B cell (primary cell): Measurements from ENCODE around the gene IL1RL1. TPM values are rescaled to one million over a fixed set of nuclear protein-coding genes. Genes with fewer than 3 reads are reported as not detected.

Experiments
- ATAC-seq: fragments of 200-7000 bp; cut with Tn5 transposase; one replicate; pipeline ENCODE4 v1.10.0; 2021; ENCODE audit warnings: low read depth, mild to moderate bottlenecking, moderate number of reproducible peaks, moderate library complexity
- CTCF ChIA-PET: fragments of 350-600 bp; sonication (Branson Sonifier 250); formaldehyde crosslinking; loops from one replicate; lab custom pipeline; 2021; ENCODE audit warnings: antibody characterized with exemption, inconsistent platforms; lab: Charles Lee
- POLR2A ChIA-PET: fragments of 350-600 bp; sonication (Branson Sonifier 250); formaldehyde crosslinking; loops from one replicate; lab custom pipeline; 2021; ENCODE audit warnings: antibody characterized with exemption; lab: Charles Lee
- DNase-seq: peaks from one replicate; pipeline ENCODE4 v3.0.0; 2013
- H2AFZ ChIP-seq: 2 replicates; pipeline ENCODE4 v1.6.1; 2012; ENCODE audit warnings: mild to moderate bottlenecking, low read depth, low read length; ENCODE audit not compliant: insufficient read depth, poor library complexity, severe bottlenecking
- H3K27ac ChIP-seq, 2 donors: 1 replicate in 1 of 2; 2 replicates in 1 of 2; pipeline ENCODE4 v1.5.1; 2012 to 2013; ENCODE audit warnings: low read length in 2 of 2, mild to moderate bottlenecking in 2 of 2, moderate library complexity in 1 of 2
- H3K27me3 ChIP-seq, 4 experiments: fragments of 200-600 bp in 1 of 4; sonication (generic) in 1 of 4; replicated peaks in 1 of 4; 1 replicate in 2 of 4; 2 replicates in 2 of 4; pipeline versions ENCODE4 v1.6.1 to v1.7.0; 2013 to 2016; ENCODE audit warnings: low read length in 3 of 4, mild to moderate bottlenecking in 2 of 4, mixed read lengths in 1 of 4, moderate library complexity in 1 of 4; ENCODE audit not compliant: insufficient read depth in 4 of 4, control insufficient read depth in 3 of 4; ENCODE audit errors: control extremely low read depth in 1 of 4
- H3K36me3 ChIP-seq, 2 experiments: replicated peaks in 1 of 2; 1 replicate in 1 of 2; 2 replicates in 1 of 2; pipeline versions ENCODE4 v1.6.1 to v1.7.1; 2013; ENCODE audit warnings: low read length in 1 of 2; ENCODE audit not compliant: insufficient read depth in 2 of 2, control insufficient read depth in 1 of 2; ENCODE audit errors: control extremely low read depth in 1 of 2, extremely low read depth in 1 of 2
- H3K4me1 ChIP-seq, 2 donors: fragments of 200-600 bp in 1 of 2; sonication (generic) in 1 of 2; 1 replicate in 1 of 2; 2 replicates in 1 of 2; pipeline versions ENCODE4 v1.5.1 to v1.6.1; 2013 to 2017; ENCODE audit warnings: low read length in 2 of 2; ENCODE audit not compliant: control insufficient read depth in 2 of 2, insufficient read depth in 2 of 2
- H3K4me2 ChIP-seq: replicated peaks from 2 replicates; pipeline ENCODE3; 2012; ENCODE audit warnings: mild to moderate bottlenecking, low read depth, low read length; ENCODE audit not compliant: poor library complexity, severe bottlenecking
- H3K4me3 ChIP-seq, 5 experiments: fragments of 200-600 bp in 1 of 5; sonication (generic) in 1 of 5; 1 replicate in 3 of 5; 2 replicates in 2 of 5; pipeline versions ENCODE4 v1.5.1 to v1.7.0; 2011 to 2016; ENCODE audit warnings: low read length in 4 of 5, mild to moderate bottlenecking in 4 of 5, low read depth in 2 of 5, control low read depth in 1 of 5, moderate library complexity in 1 of 5; ENCODE audit not compliant: insufficient read depth in 1 of 5; ENCODE audit errors: control extremely low read depth in 1 of 5, extremely low read depth in 1 of 5
- H3K79me2 ChIP-seq: fragments of 200-600 bp; sonication (generic); one replicate; pipeline ENCODE4 v1.6.0; 2016; ENCODE audit warnings: low read length; ENCODE audit not compliant: control insufficient read depth, insufficient read depth
- H3K9ac ChIP-seq: fragments of 200-600 bp; sonication (generic); 2 replicates; pipeline ENCODE4 v1.6.1; 2017; ENCODE audit warnings: mild to moderate bottlenecking, low read length, moderate library complexity
- H3K9me3 ChIP-seq, 3 donors: one replicate each; pipeline versions ENCODE4 v1.6.1 to v1.7.1; 2013; ENCODE audit warnings: low read length in 2 of 3; ENCODE audit not compliant: control insufficient read depth in 2 of 3, insufficient read depth in 1 of 3; ENCODE audit errors: control extremely low read depth in 1 of 3
- H4K20me1 ChIP-seq: 2 replicates; pipeline ENCODE4 v1.6.0; 2012; ENCODE audit warnings: mild to moderate bottlenecking, low read length; ENCODE audit not compliant: insufficient read depth, control insufficient read depth, poor library complexity, severe bottlenecking
- H3K27ac Mint-ChIP-seq: one replicate; pipeline ENCODE4 v1.8.0; 2021; ENCODE audit warnings: mixed read lengths
- H3K27me3 Mint-ChIP-seq: one replicate; pipeline ENCODE4 v1.8.0; 2021; ENCODE audit warnings: mixed read lengths
- H3K4me1 Mint-ChIP-seq: one replicate; pipeline ENCODE4 v1.8.0; 2021; ENCODE audit warnings: mixed read lengths
- H3K4me3 Mint-ChIP-seq: one replicate; pipeline ENCODE4 v1.8.0; 2021; ENCODE audit warnings: mixed read lengths
- H3K9me3 Mint-ChIP-seq: one replicate; pipeline ENCODE4 v1.8.0; 2022; ENCODE audit warnings: mixed read lengths; ENCODE audit not compliant: insufficient read depth
- EZH2 ChIP-seq: IDR thresholded peaks from 2 replicates; pipeline ENCODE4 v1.6.1; 2012; ENCODE audit warnings: borderline replicate concordance, low read depth, mild to moderate bottlenecking, moderate library complexity, low read length; ENCODE audit not compliant: insufficient read depth, poor library complexity, severe bottlenecking
- WGBS: methylation state at CpG from one replicate; pipeline ENCODE4 v1.1.5; 2013; ENCODE audit warnings: missing lambda C conversion rate; ENCODE audit not compliant: insufficient coverage; 5-methylcytosine and 5-hydroxymethylcytosine counted together
- intact Hi-C: fragments of 100-400 bp; cut with micrococcal nuclease; formaldehyde crosslinking; loops from one replicate; pipeline ENCODE4 v1.10.0; 2022
- polyA plus RNA-seq: library from polyadenylated mRNA; depleted of rRNA; stranded (reverse); fragments of >200 nt; gene quantifications from 2 replicates; pipeline ENCODE4 v1.2.3, GENCODE V29; 2012
- total RNA-seq, 2 donors: library from RNA; stranded (reverse); fragments of 120-200 nt in 1 of 2; gene quantifications; 1 replicate in 1 of 2; 2 replicates in 1 of 2; pipeline versions ENCODE4 v1.2.3 to v1.2.4, GENCODE V29; 2013 to 2022
- TF ChIP-seq, protein P1 (sequence below): fragments of 200-600 bp; IDR thresholded peaks from one replicate; pipeline ENCODE4 v1.8.0; 2022; ENCODE audit warnings: antibody characterized with exemption, mild to moderate bottlenecking

IL1RL1 gene
- total and polyA plus RNA-seq, 2 donors (not counting 1 experiment from before 2014, with no cell fraction given), result not detected

- H3K9me3 Mint-ChIP-seq, result no peaks in the 10 kb centered on the region
- Histone ChIP-seq H3K4me1 (peaks cover 0 to 3% of the 10 kb centered on the region in 2 donors), H2AFZ (no peak overlapping the region), H3K4me3 (no peak overlapping the region), H3K27me3 (peaks cover 0 to 7% (median 0%) of the 10 kb centered on the region in 4 experiments), H3K36me3 (no peaks in the 10 kb centered on the region), H3K9ac (no peak overlapping the region), H4K20me1 (no peaks in the 10 kb centered on the region), H3K79me2 (no peaks in the 10 kb centered on the region), H3K4me2 (no peak overlapping the region), H3K27ac (no peak overlapping the region), H3K9me3 (no peaks in the 10 kb centered on the region)
- POLR2A ChIA-PET, result no interaction called here
- ATAC-seq (no peak), DNase-seq (no peak)
- intact Hi-C loops, result no loop called here
- TF ChIP-seq, protein P1, sequence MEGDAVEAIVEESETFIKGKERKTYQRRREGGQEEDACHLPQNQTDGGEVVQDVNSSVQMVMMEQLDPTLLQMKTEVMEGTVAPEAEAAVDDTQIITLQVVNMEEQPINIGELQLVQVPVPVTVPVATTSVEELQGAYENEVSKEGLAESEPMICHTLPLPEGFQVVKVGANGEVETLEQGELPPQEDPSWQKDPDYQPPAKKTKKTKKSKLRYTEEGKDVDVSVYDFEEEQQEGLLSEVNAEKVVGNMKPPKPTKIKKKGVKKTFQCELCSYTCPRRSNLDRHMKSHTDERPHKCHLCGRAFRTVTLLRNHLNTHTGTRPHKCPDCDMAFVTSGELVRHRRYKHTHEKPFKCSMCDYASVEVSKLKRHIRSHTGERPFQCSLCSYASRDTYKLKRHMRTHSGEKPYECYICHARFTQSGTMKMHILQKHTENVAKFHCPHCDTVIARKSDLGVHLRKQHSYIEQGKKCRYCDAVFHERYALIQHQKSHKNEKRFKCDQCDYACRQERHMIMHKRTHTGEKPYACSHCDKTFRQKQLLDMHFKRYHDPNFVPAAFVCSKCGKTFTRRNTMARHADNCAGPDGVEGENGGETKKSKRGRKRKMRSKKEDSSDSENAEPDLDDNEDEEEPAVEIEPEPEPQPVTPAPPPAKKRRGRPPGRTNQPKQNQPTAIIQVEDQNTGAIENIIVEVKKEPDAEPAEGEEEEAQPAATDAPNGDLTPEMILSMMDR, result no peak
- no peak for TF ChIP-seq EZH2
- H3K27ac Mint-ChIP-seq, result no peak overlapping the region
- H3K27me3 Mint-ChIP-seq, result peaks cover 34% of the 10 kb centered on the region
- CTCF ChIA-PET, result no interaction called here
- no peak overlapping the region for H3K4me3 Mint-ChIP-seq
- no peaks in the 10 kb centered on the region for H3K4me1 Mint-ChIP-seq
These were observed 14.9 kb upstream of the IL1RL1 start for GRCh38 chr2:102296449-102296848.

GRCh38 chr2:102297891-102298290 is 13.5 kb upstream of the IL1RL1 start:
- Histone ChIP-seq H3K4me1 (peaks cover 3% of the 10 kb centered on the region in 2 donors), H3K4me2 (no peak overlapping the region), H3K9ac (no peak overlapping the region), H3K36me3 (no peaks in the 10 kb centered on the region), H3K27me3 (peaks cover 0 to 4% (median 2%) of the 10 kb centered on the region in 4 experiments), H4K20me1 (no peaks in the 10 kb centered on the region), H3K9me3 (no peaks in the 10 kb centered on the region), H2AFZ (no peak overlapping the region), H3K4me3 (no peak overlapping the region), H3K27ac (no peak overlapping the region), H3K79me2 (no peaks in the 10 kb centered on the region)
- WGBS, result 78% methylated on average over 3 of the region's 3 CpGs
- H3K27me3 Mint-ChIP-seq, result peaks cover 32% of the 10 kb centered on the region
- no peak overlapping the region for H3K4me3 Mint-ChIP-seq
- no peaks in the 10 kb centered on the region for H3K9me3 Mint-ChIP-seq
- intact Hi-C loops, result no loop called here
- ATAC-seq, result no peak
- CTCF ChIA-PET, result no interaction called here
- H3K4me1 Mint-ChIP-seq, result no peaks in the 10 kb centered on the region
- no peak overlapping the region for H3K27ac Mint-ChIP-seq
- POLR2A ChIA-PET, result no interaction called here
- DNase-seq, result no peak
- TF ChIP-seq, protein P1, result no peak
- TF ChIP-seq EZH2, result no peak
